ENCODE data around the gene CD3G.

GRCh38 chr11:118375978-118376377 lies 31.8 kb downstream of the CD3G start:
- TF ChIP-seq TAF1 (conservative IDR thresholded peaks at IDR 0.05) (no peak), CTCF (IDR thresholded peaks at IDR 0.05; ENCODE audit: low read depth, low read length, missing input control) (no peak), REST (IDR thresholded peaks at IDR 0.05) (no peak), RAD21 (IDR thresholded peaks at IDR 0.05) (no peak)

Data from liver (tissue), 3 donors.